K562 (cell line): ENCODE data around the gene EPYC.

ENCODE experiments used
- BRCA1 ChIP-seq, 2 experiments: fragments of 450-650 bp in 1 of 2; sonication (generic) in 1 of 2; formaldehyde crosslinking in 1 of 2; IDR thresholded peaks; 2 replicates each; pipeline versions ENCODE4 v1.5.0 to v1.6.1; 2017 to 2020; ENCODE audit warnings: mild to moderate bottlenecking in 1 of 2, missing genetic modification reagents in 1 of 2
- CEBPZ ChIP-seq: fragments of 150-350 bp; IDR thresholded peaks from 2 replicates; pipeline ENCODE4 v1.6.1; 2014; ENCODE audit warnings: low read depth, mild to moderate bottlenecking, low read length, borderline replicate concordance
- WHSC1 ChIP-seq: IDR thresholded peaks from one replicate; pipeline ENCODE4 v1.6.1; 2012; ENCODE audit warnings: low read length, control low read depth, inconsistent platforms

GRCh38 chr12:90961154-90961553 is 43.6 kb downstream of the EPYC start:
- no peak for TF ChIP-seq BRCA1 (IDR thresholded peaks at IDR 0.05)
- no peak for TF ChIP-seq BRCA1 (CRISPR knock-in tag; IDR thresholded peaks at IDR 0.05)
- TF ChIP-seq WHSC1, result no peak
- TF ChIP-seq CEBPZ, result no peak
